PFSK-1 (cell line): ENCODE results near the gene DOCK1.

Source experiments
- FOXP2 ChIP-seq: optimal IDR thresholded peaks from 2 replicates; pipeline ENCODE3; 2011; ENCODE audit warnings: borderline replicate concordance, control low read depth, inconsistent platforms; ENCODE audit not compliant: insufficient read depth; ENCODE audit errors: extremely low read length, extremely low read depth
- POLR2AphosphoS5 ChIP-seq: IDR thresholded peaks from 2 replicates; pipeline ENCODE4 v1.6.1; 2012; ENCODE audit warnings: low read depth, mild to moderate bottlenecking, control low read depth, low read length, moderate library complexity
- REST ChIP-seq, 2 experiments: IDR thresholded peaks; 2 replicates each; pipeline versions ENCODE4 v1.6.1 to v1.8.0; 2011 to 2012; ENCODE audit warnings: low read depth in 2 of 2, low read length in 2 of 2, control low read depth in 1 of 2, inconsistent platforms in 1 of 2, mild to moderate bottlenecking in 1 of 2, moderate library complexity in 1 of 2; ENCODE audit not compliant: insufficient read depth in 1 of 2
- SIN3A ChIP-seq: IDR thresholded peaks from 2 replicates; pipeline ENCODE4 v1.6.1; 2012; ENCODE audit warnings: mild to moderate bottlenecking, low read length, moderate library complexity, borderline replicate concordance; ENCODE audit not compliant: insufficient read depth
- TAF1 ChIP-seq: IDR thresholded peaks from 2 replicates; pipeline ENCODE4 v1.6.1; 2012; ENCODE audit warnings: low read length, control low read depth, borderline replicate concordance; ENCODE audit not compliant: insufficient read depth

GRCh38 chr10:127033216-127034033 lies 128.2 kb downstream of the DOCK1 start:
- TF ChIP-seq SIN3A (no peak), POLR2AphosphoS5 (no peak), REST (IDR thresholded peaks at IDR 0.05; ENCODE audit: insufficient read depth in 1 of 2, low read depth in 2 of 2, low read length in 2 of 2) (no peak), TAF1 (no peak), FOXP2 (no peak)
